CD8-positive, alpha-beta memory T cell (primary cell): ENCODE results near the gene GSG1L. TPM values are rescaled to one million over a fixed set of nuclear protein-coding genes. Genes with fewer than 3 reads are reported as not detected.

Source experiments
- CTCF ChIA-PET: fragments of 350-600 bp; sonication (Branson Sonifier 250); formaldehyde crosslinking; loops from one replicate; lab custom pipeline; 2021; ENCODE audit warnings: antibody characterized with exemption; lab: Charles Lee
- POLR2A ChIA-PET: fragments of 350-600 bp; sonication (Branson Sonifier 250); formaldehyde crosslinking; loops from one replicate; lab custom pipeline; 2021; ENCODE audit warnings: antibody characterized with exemption; lab: Charles Lee
- DNase-seq, 5 donors: peaks; one replicate each; pipeline versions ENCODE4 v3.0.0 to v3.0.0-alpha.2; 2020 to 2022; ENCODE audit warnings: mixed read lengths in 1 of 5
- H3K27ac ChIP-seq: one replicate; pipeline ENCODE4 v1.7.0; 2013; ENCODE audit warnings: low read depth, mild to moderate bottlenecking, low read length, moderate library complexity
- H3K27me3 ChIP-seq: 2 replicates; pipeline ENCODE4 v1.7.0; 2013; ENCODE audit warnings: low read length, mild to moderate bottlenecking; ENCODE audit not compliant: insufficient read depth, poor library complexity, severe bottlenecking
- H3K36me3 ChIP-seq: 2 replicates; pipeline ENCODE4 v1.7.0; 2013; ENCODE audit warnings: mild to moderate bottlenecking, low read length, moderate library complexity; ENCODE audit not compliant: insufficient read depth
- H3K4me1 ChIP-seq: 2 replicates; pipeline ENCODE4 v1.7.0; 2013; ENCODE audit warnings: mild to moderate bottlenecking, low read length, moderate library complexity; ENCODE audit not compliant: insufficient read depth
- H3K4me3 ChIP-seq: 2 replicates; pipeline ENCODE4 v1.7.0; 2013; ENCODE audit warnings: mild to moderate bottlenecking, low read length
- H3K9me3 ChIP-seq: 2 replicates; pipeline ENCODE4 v1.7.0; 2013; ENCODE audit warnings: mild to moderate bottlenecking, low read length
- H3K27ac Mint-ChIP-seq, 8 donors: one replicate each; pipeline ENCODE4 v1.8.0; 2020 to 2021; ENCODE audit warnings: mixed read lengths in 8 of 8, mild to moderate bottlenecking in 6 of 8, inconsistent platforms in 3 of 8, moderate library complexity in 3 of 8
- H3K27me3 Mint-ChIP-seq, 2 donors: one replicate each; pipeline ENCODE4 v1.8.0; 2020 to 2021; ENCODE audit warnings: mixed read lengths in 2 of 2, mild to moderate bottlenecking in 1 of 2, moderate library complexity in 1 of 2
- H3K36me3 Mint-ChIP-seq, 3 donors: one replicate each; pipeline ENCODE4 v1.8.0; 2020 to 2021; ENCODE audit warnings: mixed read lengths in 3 of 3, inconsistent platforms in 1 of 3, mild to moderate bottlenecking in 1 of 3
- H3K4me1 Mint-ChIP-seq, 3 donors: one replicate each; pipeline ENCODE4 v1.8.0; 2020 to 2021; ENCODE audit warnings: mixed read lengths in 3 of 3, inconsistent platforms in 1 of 3, mild to moderate bottlenecking in 1 of 3
- H3K4me3 Mint-ChIP-seq, 7 donors: one replicate each; pipeline ENCODE4 v1.8.0; 2020 to 2021; ENCODE audit warnings: mixed read lengths in 7 of 7, mild to moderate bottlenecking in 6 of 7, moderate library complexity in 4 of 7, inconsistent platforms in 2 of 7
- H3K9me3 Mint-ChIP-seq, 5 donors: one replicate each; pipeline ENCODE4 v1.8.0; 2020 to 2022; ENCODE audit warnings: mixed read lengths in 5 of 5, mild to moderate bottlenecking in 3 of 5, moderate library complexity in 2 of 5, inconsistent platforms in 1 of 5
- polyA plus RNA-seq: library from polyadenylated mRNA; unstranded; fragments of 300-500 nt; fragmentation: Illumina TruSeq; gene quantifications from one replicate; pipeline ENCODE4 v1.2.3, GENCODE V29; 2021
- total RNA-seq, 2 experiments: library from RNA; stranded (reverse); gene quantifications; one replicate each; pipeline ENCODE4 v1.2.3, GENCODE V29; 2021

Gene GSG1L
- total and polyA plus RNA-seq, 3 experiments from 2014 or later = 0.18 TPM; not detected in 2

GRCh38 chr16:27869411-27869810 lies 194.1 kb downstream of the GSG1L start:
- H3K4me3 ChIP-seq = no peak overlapping the region
- ChIA-PET POLR2A (no interaction called here), CTCF (no interaction called here)
- Mint-ChIP-seq H3K4me3 (no peak overlapping the region), H3K36me3 (peaks cover 2 to 4% (median 4%) of the 10 kb centered on the region in 3 donors), H3K9me3 (peaks cover 8 to 19% (median 13%) of the 10 kb centered on the region in 5 donors), H3K27ac (no peak overlapping the region), H3K27me3 (peaks cover 17 to 20% of the 10 kb centered on the region in 2 donors), H3K4me1 (peaks cover 6 to 8% (median 7%) of the 10 kb centered on the region in 3 donors)
- no peaks in the 10 kb centered on the region for H3K27me3 ChIP-seq
- H3K4me1 ChIP-seq = no peaks in the 10 kb centered on the region
- H3K9me3 ChIP-seq = peaks cover 5% of the 10 kb centered on the region
- no peak for DNase-seq
- H3K36me3 ChIP-seq = no peaks in the 10 kb centered on the region
- H3K27ac ChIP-seq = no peak overlapping the region

- peak overlapping the region in 2 of 8 donors; percentile 31 to 52 for H3K27ac Mint-ChIP-seq
- Histone ChIP-seq H3K27me3 (no peaks in the 10 kb centered on the region), H3K36me3 (no peaks in the 10 kb centered on the region), H3K27ac (no peak overlapping the region), H3K4me3 (no peak overlapping the region), H3K4me1 (no peaks in the 10 kb centered on the region), H3K9me3 (no peaks in the 10 kb centered on the region)
- no peaks in the 10 kb centered on the region for H3K36me3 Mint-ChIP-seq
- H3K27me3 Mint-ChIP-seq = peaks cover 7 to 15% of the 10 kb centered on the region in 2 donors
- H3K4me1 Mint-ChIP-seq = peaks cover 6 to 8% (median 7%) of the 10 kb centered on the region in 3 donors
- H3K4me3 Mint-ChIP-seq = no peak overlapping the region
- ChIA-PET POLR2A (no interaction called here), CTCF (no interaction called here)
- no peak for DNase-seq
- H3K9me3 Mint-ChIP-seq = peaks cover 11 to 23% (median 16%) of the 10 kb centered on the region in 5 donors
Observed at GRCh38 chr16:27868180-27868579, 195.3 kb downstream of the GSG1L start.

- no peaks in the 10 kb centered on the region for H3K36me3 Mint-ChIP-seq
- no peaks in the 10 kb centered on the region for H3K9me3 ChIP-seq
- H3K27ac ChIP-seq = no peak overlapping the region
- H3K4me3 Mint-ChIP-seq = peak overlapping the region in 1 of 7 donors; percentile 14
- peaks cover 4 to 9% of the 10 kb centered on the region in 2 donors for H3K27me3 Mint-ChIP-seq
- ChIA-PET CTCF (interaction anchor here (0.7 to 1.5 kb wide), 2 partner anchors 10 to 351 kb away, joined by 3 to 4 read pairs; no protein-coding TSS in a partner anchor), POLR2A (no interaction called here)
- no peaks in the 10 kb centered on the region for H3K27me3 ChIP-seq
- no peaks in the 10 kb centered on the region for H3K36me3 ChIP-seq
- peak; percentile 6 to 55 (median 48) for DNase-seq
- peaks cover 6 to 8% (median 7%) of the 10 kb centered on the region in 3 donors for H3K4me1 Mint-ChIP-seq
- H3K9me3 Mint-ChIP-seq = peaks cover 18 to 29% (median 20%) of the 10 kb centered on the region in 5 donors
- peak overlapping the region in 1 of 8 donors; percentile 52 for H3K27ac Mint-ChIP-seq
- H3K4me3 ChIP-seq = no peak overlapping the region
- H3K4me1 ChIP-seq = no peaks in the 10 kb centered on the region
Observed at GRCh38 chr16:27867122-27868110, 196.1 kb downstream of the GSG1L start.

DNA sequence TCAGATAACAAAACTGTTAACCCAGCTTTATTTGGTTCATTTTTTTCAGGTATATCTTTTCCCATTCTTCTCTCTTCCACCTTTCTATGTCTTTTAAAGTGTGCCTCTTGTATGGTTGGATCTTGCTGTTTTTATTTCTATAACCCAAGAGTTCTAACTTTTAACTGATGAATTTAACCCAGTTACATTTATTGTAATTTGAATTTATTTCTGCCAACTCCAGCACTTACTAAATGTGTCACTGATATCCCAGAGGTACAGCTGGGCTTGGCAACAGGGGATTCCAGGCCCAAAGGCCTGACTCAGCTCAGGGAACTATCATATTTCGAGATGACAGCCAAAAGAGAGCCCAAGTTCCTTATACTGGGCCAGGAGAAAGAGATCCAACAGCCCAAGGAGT lies 200.1 kb downstream of the GSG1L start:
- peaks cover 6 to 8% (median 7%) of the 10 kb centered on the region in 3 donors for H3K4me1 Mint-ChIP-seq
- H3K4me3 ChIP-seq = no peak overlapping the region
- no peak overlapping the region for H3K4me3 Mint-ChIP-seq
- peaks cover 18 to 27% (median 23%) of the 10 kb centered on the region in 5 donors for H3K9me3 Mint-ChIP-seq
- no peaks in the 10 kb centered on the region for H3K9me3 ChIP-seq
- ChIA-PET POLR2A (no interaction called here), CTCF (no interaction called here)
- H3K27ac ChIP-seq = no peak overlapping the region
- H3K27me3 ChIP-seq = no peaks in the 10 kb centered on the region
- H3K4me1 ChIP-seq = no peaks in the 10 kb centered on the region
- no peak overlapping the region for H3K27ac Mint-ChIP-seq
- H3K27me3 Mint-ChIP-seq = peaks cover 0 to 4% of the 10 kb centered on the region in 2 donors
- no peak for DNase-seq
- no peaks in the 10 kb centered on the region for H3K36me3 Mint-ChIP-seq
- H3K36me3 ChIP-seq = no peaks in the 10 kb centered on the region

DNA sequence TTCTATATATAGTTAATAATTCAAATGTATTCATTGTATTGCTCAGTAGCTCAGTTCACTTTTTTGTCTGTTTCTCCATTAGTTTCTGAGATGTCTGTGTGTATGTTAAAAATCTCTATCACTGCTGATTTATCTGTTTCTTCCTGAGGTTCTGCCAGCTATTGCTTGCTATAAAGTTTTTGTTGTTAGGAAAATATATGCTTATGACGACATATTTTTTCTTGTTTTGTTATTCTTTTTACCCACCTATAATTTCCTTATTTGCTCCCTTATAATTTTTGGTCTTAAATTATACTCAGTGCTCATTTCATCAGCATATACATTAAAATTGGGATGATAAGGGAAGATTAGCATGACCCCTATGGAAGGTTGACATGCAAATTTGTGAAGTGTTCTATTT lies 200.6 kb downstream of the GSG1L start:
- H3K36me3 ChIP-seq = no peaks in the 10 kb centered on the region
- H3K4me3 Mint-ChIP-seq = no peak overlapping the region
- no peak overlapping the region for H3K27ac ChIP-seq
- CTCF ChIA-PET = no interaction called here
- no peak overlapping the region for H3K27ac Mint-ChIP-seq
- H3K9me3 ChIP-seq = no peaks in the 10 kb centered on the region
- H3K4me1 Mint-ChIP-seq = peaks cover 3 to 7% (median 4%) of the 10 kb centered on the region in 3 donors
- peaks cover 4% of the 10 kb centered on the region in 2 donors for H3K27me3 Mint-ChIP-seq
- no peaks in the 10 kb centered on the region for H3K36me3 Mint-ChIP-seq
- no peaks in the 10 kb centered on the region for H3K27me3 ChIP-seq
- no peak for DNase-seq
- H3K4me3 ChIP-seq = no peak overlapping the region
- no peaks in the 10 kb centered on the region for H3K4me1 ChIP-seq
- POLR2A ChIA-PET = no interaction called here
- H3K9me3 Mint-ChIP-seq = peaks cover 18 to 27% (median 23%) of the 10 kb centered on the region in 5 donors

DNA sequence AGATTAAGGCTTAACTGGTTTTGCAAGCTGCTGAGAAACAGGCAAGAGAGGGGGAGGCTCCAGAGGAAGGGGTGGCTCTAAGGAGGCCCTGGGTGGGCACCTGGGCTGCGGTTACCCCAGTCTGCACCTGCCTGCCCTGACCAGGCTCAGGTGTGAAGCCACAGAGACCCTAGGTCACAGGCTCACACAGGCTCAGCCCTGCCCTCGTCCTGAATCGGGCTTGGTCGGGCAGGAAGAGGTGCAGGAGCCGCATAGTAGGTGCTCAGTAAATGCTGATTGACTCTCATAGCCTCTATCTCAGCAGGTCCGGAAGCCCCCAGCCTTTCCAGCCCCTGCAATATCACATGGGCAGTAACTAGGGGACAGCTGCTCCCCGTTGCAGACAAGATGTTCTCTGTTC lies 203.4 kb downstream of the GSG1L start:
- ChIA-PET POLR2A (no interaction called here), CTCF (no interaction called here)
- Histone ChIP-seq H3K4me3 (no peak overlapping the region), H3K36me3 (no peaks in the 10 kb centered on the region), H3K27ac (no peak overlapping the region), H3K27me3 (no peaks in the 10 kb centered on the region), H3K9me3 (no peaks in the 10 kb centered on the region), H3K4me1 (no peaks in the 10 kb centered on the region)
- Mint-ChIP-seq H3K27me3 (peaks cover 2 to 14% of the 10 kb centered on the region in 2 donors), H3K27ac (no peak overlapping the region), H3K4me3 (no peak overlapping the region), H3K9me3 (peaks cover 14 to 21% (median 19%) of the 10 kb centered on the region in 5 donors), H3K4me1 (no peaks in the 10 kb centered on the region), H3K36me3 (no peaks in the 10 kb centered on the region)
- no peak for DNase-seq

DNA sequence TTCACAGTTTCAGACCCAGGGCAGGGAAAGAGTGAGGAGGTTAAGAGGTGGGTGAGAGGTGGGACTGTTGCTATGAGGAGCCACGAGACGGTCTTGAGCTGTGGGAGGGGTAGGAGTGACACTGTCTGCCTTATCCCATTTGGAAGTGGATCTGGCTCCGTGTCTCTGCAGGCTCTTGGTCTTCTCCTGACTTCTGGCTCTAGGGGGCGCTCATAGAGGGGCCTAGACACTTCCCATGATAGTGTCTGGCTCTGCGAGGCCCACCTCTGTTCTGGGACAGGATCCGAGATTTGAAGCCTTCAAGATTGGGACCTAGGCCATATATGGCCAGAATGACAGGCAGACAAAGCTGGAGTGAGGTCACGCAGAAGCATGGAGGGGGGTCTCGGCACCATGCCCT lies 204.5 kb downstream of the GSG1L start:
- ChIA-PET POLR2A (no interaction called here), CTCF (no interaction called here)
- Mint-ChIP-seq H3K4me3 (no peak overlapping the region), H3K9me3 (peaks cover 13 to 17% (median 14%) of the 10 kb centered on the region in 5 donors), H3K36me3 (no peaks in the 10 kb centered on the region), H3K4me1 (no peaks in the 10 kb centered on the region), H3K27me3 (peaks cover 0 to 20% of the 10 kb centered on the region in 2 donors), H3K27ac (no peak overlapping the region)
- no peak overlapping the region for H3K4me3 ChIP-seq
- H3K9me3 ChIP-seq = no peaks in the 10 kb centered on the region
- DNase-seq = no peak
- H3K36me3 ChIP-seq = no peaks in the 10 kb centered on the region
- H3K27me3 ChIP-seq = no peaks in the 10 kb centered on the region
- H3K27ac ChIP-seq = no peak overlapping the region
- no peaks in the 10 kb centered on the region for H3K4me1 ChIP-seq

DNA sequence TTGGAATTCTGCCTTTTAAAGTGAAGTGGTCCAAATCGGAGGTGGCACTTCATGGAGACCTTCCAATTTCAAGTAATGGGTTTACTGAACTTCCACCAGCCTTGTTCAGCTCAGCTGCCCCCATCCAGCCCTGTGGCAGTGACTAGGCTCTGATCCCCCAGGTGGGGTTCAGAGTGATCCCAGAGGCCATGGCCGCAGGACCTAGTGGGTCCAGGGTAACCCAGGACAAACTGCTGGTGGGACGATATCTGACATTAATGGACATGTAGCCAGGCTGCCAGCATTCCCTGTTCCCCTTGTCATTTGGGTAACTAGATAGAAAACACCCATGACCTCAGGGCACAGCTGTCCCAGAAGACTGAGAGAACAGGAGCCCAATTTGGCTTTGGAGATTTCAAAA lies 209.9 kb downstream of the GSG1L start:
- H3K4me3 ChIP-seq = no peak overlapping the region
- CTCF ChIA-PET = no interaction called here
- Mint-ChIP-seq H3K36me3 (no peaks in the 10 kb centered on the region), H3K27ac (no peak overlapping the region), H3K4me1 (no peaks in the 10 kb centered on the region), H3K9me3 (peaks cover 0 to under 1% (median 0%) of the 10 kb centered on the region in 5 donors), H3K4me3 (no peak overlapping the region), H3K27me3 (peaks cover 23 to 51% of the 10 kb centered on the region in 2 donors)
- no peak overlapping the region for H3K27ac ChIP-seq
- no peaks in the 10 kb centered on the region for H3K4me1 ChIP-seq
- no peaks in the 10 kb centered on the region for H3K36me3 ChIP-seq
- no peaks in the 10 kb centered on the region for H3K27me3 ChIP-seq
- no peak for DNase-seq
- H3K9me3 ChIP-seq = no peaks in the 10 kb centered on the region
- POLR2A ChIA-PET = no interaction called here
